Activated CD8-positive, alpha-beta T cell treated with anti-CD3 and anti-CD28 coated beads for 36 hours (primary cell): ENCODE results near the gene EXOC4. TPM values are rescaled to one million over a fixed set of nuclear protein-coding genes. Genes with fewer than 3 reads are reported as not detected.

Experiments used
- ATAC-seq: fragments of 200-7000 bp; cut with Tn5 transposase; one replicate; pipeline ENCODE4 v1.10.0; 2021; ENCODE audit warnings: mild to moderate bottlenecking, moderate library complexity
- CTCF ChIA-PET: fragments of 350-600 bp; sonication (Branson Sonifier 250); formaldehyde crosslinking; loops from one replicate; lab custom pipeline; 2021; ENCODE audit warnings: antibody characterized with exemption; lab: Charles Lee
- POLR2A ChIA-PET: fragments of 350-600 bp; sonication (Branson Sonifier 250); formaldehyde crosslinking; loops from one replicate; lab custom pipeline; 2021; ENCODE audit warnings: antibody characterized with exemption; lab: Charles Lee
- DNase-seq: peaks from one replicate; pipeline ENCODE4 v3.0.0-alpha.2; 2020
- H3K27ac Mint-ChIP-seq: one replicate; pipeline ENCODE4 v1.8.0; 2021; ENCODE audit warnings: mild to moderate bottlenecking, mixed read lengths
- H3K27me3 Mint-ChIP-seq: one replicate; pipeline ENCODE4 v1.8.0; 2021; ENCODE audit warnings: mixed read lengths
- H3K36me3 Mint-ChIP-seq: one replicate; pipeline ENCODE4 v1.8.0; 2021; ENCODE audit warnings: low read depth, mixed read lengths
- H3K4me1 Mint-ChIP-seq: one replicate; pipeline ENCODE4 v1.8.0; 2021; ENCODE audit warnings: low read depth, mixed read lengths
- H3K4me3 Mint-ChIP-seq: one replicate; pipeline ENCODE4 v1.8.0; 2021; ENCODE audit warnings: mild to moderate bottlenecking, moderate library complexity, mixed read lengths
- H3K9me3 Mint-ChIP-seq: one replicate; pipeline ENCODE4 v1.8.0; 2021; ENCODE audit warnings: mixed read lengths
- intact Hi-C: fragments of 100-400 bp; cut with micrococcal nuclease; formaldehyde crosslinking; loops from one replicate; pipeline ENCODE4 v1.10.0; 2022
- total RNA-seq, 2 experiments: library from RNA; stranded (reverse); gene quantifications; one replicate each; pipeline ENCODE4 v1.2.3, GENCODE V29; 2021
- TF ChIP-seq, protein P1 (sequence below): fragments of 200-600 bp; IDR thresholded peaks from one replicate; pipeline ENCODE4 v1.8.0; 2022; ENCODE audit warnings: antibody characterized with exemption, mild to moderate bottlenecking

The EXOC4 gene
- total RNA-seq, 2 experiments from 2014 or later = 54.1 to 61.7 TPM

- intact Hi-C loops = no loop called here
- no peak overlapping the region for H3K4me3 Mint-ChIP-seq
- ATAC-seq = no peak
- H3K27me3 Mint-ChIP-seq = no peaks in the 10 kb centered on the region
- no peak overlapping the region for H3K27ac Mint-ChIP-seq
- H3K9me3 Mint-ChIP-seq = no peaks in the 10 kb centered on the region
- TF ChIP-seq, protein P1, sequence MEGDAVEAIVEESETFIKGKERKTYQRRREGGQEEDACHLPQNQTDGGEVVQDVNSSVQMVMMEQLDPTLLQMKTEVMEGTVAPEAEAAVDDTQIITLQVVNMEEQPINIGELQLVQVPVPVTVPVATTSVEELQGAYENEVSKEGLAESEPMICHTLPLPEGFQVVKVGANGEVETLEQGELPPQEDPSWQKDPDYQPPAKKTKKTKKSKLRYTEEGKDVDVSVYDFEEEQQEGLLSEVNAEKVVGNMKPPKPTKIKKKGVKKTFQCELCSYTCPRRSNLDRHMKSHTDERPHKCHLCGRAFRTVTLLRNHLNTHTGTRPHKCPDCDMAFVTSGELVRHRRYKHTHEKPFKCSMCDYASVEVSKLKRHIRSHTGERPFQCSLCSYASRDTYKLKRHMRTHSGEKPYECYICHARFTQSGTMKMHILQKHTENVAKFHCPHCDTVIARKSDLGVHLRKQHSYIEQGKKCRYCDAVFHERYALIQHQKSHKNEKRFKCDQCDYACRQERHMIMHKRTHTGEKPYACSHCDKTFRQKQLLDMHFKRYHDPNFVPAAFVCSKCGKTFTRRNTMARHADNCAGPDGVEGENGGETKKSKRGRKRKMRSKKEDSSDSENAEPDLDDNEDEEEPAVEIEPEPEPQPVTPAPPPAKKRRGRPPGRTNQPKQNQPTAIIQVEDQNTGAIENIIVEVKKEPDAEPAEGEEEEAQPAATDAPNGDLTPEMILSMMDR = no peak
- no peak for DNase-seq
- H3K4me1 Mint-ChIP-seq = no peaks in the 10 kb centered on the region
- ChIA-PET CTCF (no interaction called here), POLR2A (no interaction called here)
- H3K36me3 Mint-ChIP-seq = peaks cover 9% of the 10 kb centered on the region
Measured at GRCh38 chr7:134041477-134041876, 788.6 kb downstream of the EXOC4 start.

- CTCF ChIA-PET = no interaction called here
- no peak for ATAC-seq
- POLR2A ChIA-PET = no interaction called here
- intact Hi-C loops = no loop called here
- Mint-ChIP-seq H3K4me3 (no peak overlapping the region), H3K27me3 (no peaks in the 10 kb centered on the region), H3K27ac (no peak overlapping the region), H3K4me1 (no peaks in the 10 kb centered on the region), H3K36me3 (peaks cover 5% of the 10 kb centered on the region), H3K9me3 (no peaks in the 10 kb centered on the region)
- no peak for DNase-seq
- TF ChIP-seq, protein P1 = no peak
Measured at GRCh38 chr7:134042307-134042706, 789.4 kb downstream of the EXOC4 start.

DNA sequence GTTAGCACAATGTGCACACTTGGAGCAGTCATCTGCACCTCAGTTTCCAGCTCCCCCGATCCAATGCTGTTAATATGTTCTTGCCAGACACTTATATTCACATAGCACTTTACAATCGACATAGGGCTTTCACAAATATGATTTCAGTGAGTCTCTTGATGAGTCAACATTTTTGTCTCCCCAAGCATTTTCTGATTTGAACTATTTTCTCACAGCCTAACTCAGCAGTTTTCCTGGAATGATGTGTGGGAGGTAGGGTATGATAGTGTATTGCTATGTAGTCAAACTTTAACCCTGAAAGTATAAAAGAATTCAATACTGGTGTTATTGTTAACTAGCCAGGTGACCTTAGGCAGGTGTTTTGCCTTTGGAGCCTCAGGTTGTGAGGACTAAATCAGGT is 791.8 kb downstream of the EXOC4 start:
- ATAC-seq (no peak), DNase-seq (no peak)
- no peaks in the 10 kb centered on the region for H3K27me3 Mint-ChIP-seq
- no peak overlapping the region for H3K27ac Mint-ChIP-seq
- intact Hi-C loops = no loop called here
- H3K4me3 Mint-ChIP-seq = no peak overlapping the region
- TF ChIP-seq, protein P1 = no peak
- peaks cover 8% of the 10 kb centered on the region for H3K36me3 Mint-ChIP-seq
- H3K9me3 Mint-ChIP-seq = peaks cover 2% of the 10 kb centered on the region
- POLR2A ChIA-PET = no interaction called here
- H3K4me1 Mint-ChIP-seq = no peaks in the 10 kb centered on the region
- CTCF ChIA-PET = no interaction called here

DNA sequence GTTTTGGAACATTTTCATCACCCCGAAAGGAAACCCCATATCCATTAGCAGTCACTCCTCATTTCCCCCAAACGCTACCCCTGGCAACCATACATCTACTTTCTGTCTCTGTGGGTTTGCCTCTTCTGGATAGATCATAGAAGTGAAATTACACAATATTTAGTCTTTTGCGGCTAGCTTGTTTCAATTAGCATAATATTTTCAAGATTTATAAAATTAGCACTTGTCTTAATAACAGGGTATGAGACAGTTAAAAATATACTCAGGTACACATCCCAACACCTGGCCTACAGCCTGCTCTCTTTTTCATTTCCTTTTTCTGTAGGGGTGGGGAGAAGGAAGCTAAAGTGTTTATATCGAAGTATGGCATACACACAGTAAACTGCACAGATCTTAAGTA is 792.8 kb downstream of the EXOC4 start:
- intact Hi-C loops = no loop called here
- no peak for ATAC-seq

DNA sequence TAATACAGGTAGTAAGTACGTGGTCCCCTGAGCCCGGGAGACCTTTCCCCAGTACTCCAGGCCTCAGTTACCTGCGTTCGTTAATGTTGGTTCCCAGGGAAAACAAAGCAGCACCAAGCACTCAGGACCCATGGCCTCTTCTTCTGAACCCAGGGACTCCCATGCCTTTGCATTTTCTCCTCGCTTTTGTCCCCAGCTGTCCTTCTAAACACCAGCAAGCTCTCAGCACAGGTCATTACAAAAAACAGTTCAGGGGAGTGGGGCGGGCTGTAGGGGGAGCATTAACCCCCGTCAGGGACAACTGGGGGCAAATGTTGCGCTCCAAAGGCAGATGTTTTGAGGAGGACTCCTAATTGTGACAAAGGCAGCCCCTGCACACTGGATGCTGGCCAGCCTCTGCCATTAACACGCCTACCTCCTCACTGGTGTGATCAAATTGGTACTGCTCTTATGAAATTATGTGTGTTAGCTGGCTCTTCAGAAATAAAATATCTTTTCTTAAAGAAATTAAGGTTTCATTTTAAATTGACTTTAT is 793.8 kb downstream of the EXOC4 start:
- Mint-ChIP-seq H3K4me3 (no peak overlapping the region), H3K27me3 (no peaks in the 10 kb centered on the region), H3K36me3 (peaks cover 8% of the 10 kb centered on the region), H3K9me3 (peaks cover 2% of the 10 kb centered on the region), H3K4me1 (no peaks in the 10 kb centered on the region), H3K27ac (no peak overlapping the region)
- intact Hi-C loops = no loop called here
- POLR2A ChIA-PET = no interaction called here
- ATAC-seq (no peak), DNase-seq (no peak)
- CTCF ChIA-PET = no interaction called here
- TF ChIP-seq, protein P1 = no peak

More for the DNA sequence above, 792.8 kb downstream of the EXOC4 start:
- Mint-ChIP-seq H3K36me3 (peaks cover 8% of the 10 kb centered on the region), H3K4me1 (no peaks in the 10 kb centered on the region), H3K9me3 (peaks cover 2% of the 10 kb centered on the region), H3K27ac (no peak overlapping the region), H3K4me3 (no peak overlapping the region), H3K27me3 (no peaks in the 10 kb centered on the region)
- no peak for DNase-seq
- ChIA-PET POLR2A (no interaction called here), CTCF (no interaction called here)
- TF ChIP-seq, protein P1 = no peak
